A673 (cell line): Measurements from ENCODE around the gene TOB2. TPM values are rescaled to one million over a fixed set of nuclear protein-coding genes. Genes with fewer than 3 reads are reported as not detected.

Source experiments
- BruUV-seq: library from RNA; stranded (reverse); fragments of 400-500 nt; replicated peaks from 2 replicates; lab custom pipeline; 2021; lab: Mats Ljungman, UMichigan
- CTCF ChIA-PET: fragments of 300-600 bp; sonication (Branson Sonifier 250); formaldehyde crosslinking; loops from one replicate; lab custom pipeline; 2022; ENCODE audit warnings: antibody characterized with exemption; lab: Charles Lee
- POLR2A ChIA-PET: fragments of 300-600 bp; sonication (Branson Sonifier 250); formaldehyde crosslinking; loops from one replicate; lab custom pipeline; 2022; ENCODE audit warnings: antibody characterized with exemption; ENCODE audit not compliant: low non-redundant PET; lab: Charles Lee
- DNase-seq: peaks from one replicate; pipeline ENCODE4 v3.0.0-alpha.2; 2015; ENCODE audit warnings: low spot score
- H3K27ac ChIP-seq: fragments of 200-600 bp; sonication (generic); 2 replicates; pipeline ENCODE4 v1.5.1; 2016; ENCODE audit warnings: mixed run types, low read depth, mild to moderate bottlenecking, mixed read lengths, antibody characterized with exemption, low read length; ENCODE audit not compliant: poor library complexity, severe bottlenecking
- H3K27me3 ChIP-seq: fragments of 200-600 bp; sonication (generic); replicated peaks from 2 replicates; pipeline ENCODE4 v1.6.1; 2017; ENCODE audit warnings: mixed run types, low read depth, mild to moderate bottlenecking, mixed read lengths, antibody characterized with exemption, low read length; ENCODE audit not compliant: insufficient read depth, poor library complexity
- H3K36me3 ChIP-seq: fragments of 200-600 bp; sonication (generic); 2 replicates; pipeline ENCODE4 v1.6.1; 2016; ENCODE audit warnings: mixed run types, mild to moderate bottlenecking, mixed read lengths, antibody characterized with exemption, low read length; ENCODE audit not compliant: insufficient read depth, poor library complexity, severe bottlenecking
- H3K4me1 ChIP-seq: fragments of 200-600 bp; sonication (generic); 2 replicates; pipeline ENCODE4 v1.6.1; 2017; ENCODE audit warnings: mixed run types, mild to moderate bottlenecking, mixed read lengths, antibody characterized with exemption, low read length; ENCODE audit not compliant: insufficient read depth, poor library complexity, severe bottlenecking
- H3K4me3 ChIP-seq: fragments of 200-600 bp; sonication (generic); 2 replicates; pipeline ENCODE4 v1.5.1; 2016; ENCODE audit warnings: low read depth, mixed run types, mild to moderate bottlenecking, mixed read lengths, low read length; ENCODE audit not compliant: poor library complexity, severe bottlenecking
- H3K9me3 ChIP-seq: fragments of 200-600 bp; sonication (generic); 2 replicates; pipeline ENCODE4 v1.6.1; 2016; ENCODE audit warnings: mixed run types, low read depth, mild to moderate bottlenecking, mixed read lengths, antibody characterized with exemption, low read length; ENCODE audit not compliant: poor library complexity, severe bottlenecking
- EZH2 ChIP-seq: fragments of 200-600 bp; sonication (generic); IDR thresholded peaks from 2 replicates; pipeline ENCODE4 v1.6.1; 2017; ENCODE audit warnings: borderline replicate concordance, low read depth, mild to moderate bottlenecking, mixed read lengths, antibody characterized with exemption, low read length; ENCODE audit not compliant: poor library complexity, severe bottlenecking
- intact Hi-C: fragments of 100-400 bp; cut with micrococcal nuclease; formaldehyde crosslinking; loops from one replicate; pipeline ENCODE4 v1.10.0; 2022; ENCODE audit not compliant: unreplicated experiment
- total RNA-seq: library from RNA; stranded (reverse); gene quantifications from 2 replicates; pipeline ENCODE4 v1.2.3, GENCODE V29; 2021
- TF ChIP-seq, protein P1 (sequence below): fragments of 300-800, 200-600 bp; sonication (generic); conservative IDR thresholded peaks from 2 replicates; pipeline ENCODE4 v1.5.1; 2017; ENCODE audit warnings: low read depth, mild to moderate bottlenecking, antibody characterized with exemption, low read length, moderate library complexity, mixed read lengths

Gene TOB2
- total RNA-seq, 1 experiment from 2014 or later = 53.8 TPM

DNA sequence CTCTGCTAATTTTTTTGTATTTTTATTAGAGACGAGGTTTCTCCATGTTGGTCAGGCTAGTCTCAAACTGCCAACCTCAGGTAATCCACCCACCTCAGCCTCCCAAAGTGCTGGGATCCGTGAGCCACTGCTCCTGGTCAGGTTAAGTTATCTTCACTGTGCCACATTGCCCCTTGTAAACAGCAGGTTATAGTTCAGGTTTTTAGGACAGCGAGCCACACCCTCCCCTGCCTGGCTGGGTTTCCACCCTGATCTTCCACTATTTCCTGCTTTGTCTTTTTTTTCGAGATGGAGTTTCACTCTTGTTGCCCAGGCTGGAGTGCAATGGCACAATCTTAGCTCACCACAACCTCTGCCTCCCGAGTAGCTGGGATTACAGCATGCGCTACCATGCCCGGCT is 38.4 kb upstream of the TOB2 start:
- POLR2A ChIA-PET = no interaction called here
- Histone ChIP-seq H3K9me3 (no peaks in the 10 kb centered on the region), H3K4me1 (peaks cover 7% of the 10 kb centered on the region), H3K27me3 (no peaks in the 10 kb centered on the region), H3K36me3 (peaks cover 3% of the 10 kb centered on the region), H3K27ac (no peak overlapping the region), H3K4me3 (no peak overlapping the region)
- BruUV-seq = no TSS peak
- intact Hi-C loops = no loop called here
- no peak for DNase-seq
- TF ChIP-seq, protein P1, sequence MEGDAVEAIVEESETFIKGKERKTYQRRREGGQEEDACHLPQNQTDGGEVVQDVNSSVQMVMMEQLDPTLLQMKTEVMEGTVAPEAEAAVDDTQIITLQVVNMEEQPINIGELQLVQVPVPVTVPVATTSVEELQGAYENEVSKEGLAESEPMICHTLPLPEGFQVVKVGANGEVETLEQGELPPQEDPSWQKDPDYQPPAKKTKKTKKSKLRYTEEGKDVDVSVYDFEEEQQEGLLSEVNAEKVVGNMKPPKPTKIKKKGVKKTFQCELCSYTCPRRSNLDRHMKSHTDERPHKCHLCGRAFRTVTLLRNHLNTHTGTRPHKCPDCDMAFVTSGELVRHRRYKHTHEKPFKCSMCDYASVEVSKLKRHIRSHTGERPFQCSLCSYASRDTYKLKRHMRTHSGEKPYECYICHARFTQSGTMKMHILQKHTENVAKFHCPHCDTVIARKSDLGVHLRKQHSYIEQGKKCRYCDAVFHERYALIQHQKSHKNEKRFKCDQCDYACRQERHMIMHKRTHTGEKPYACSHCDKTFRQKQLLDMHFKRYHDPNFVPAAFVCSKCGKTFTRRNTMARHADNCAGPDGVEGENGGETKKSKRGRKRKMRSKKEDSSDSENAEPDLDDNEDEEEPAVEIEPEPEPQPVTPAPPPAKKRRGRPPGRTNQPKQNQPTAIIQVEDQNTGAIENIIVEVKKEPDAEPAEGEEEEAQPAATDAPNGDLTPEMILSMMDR = no peak
- TF ChIP-seq EZH2 = no peak
- CTCF ChIA-PET = no interaction called here

DNA sequence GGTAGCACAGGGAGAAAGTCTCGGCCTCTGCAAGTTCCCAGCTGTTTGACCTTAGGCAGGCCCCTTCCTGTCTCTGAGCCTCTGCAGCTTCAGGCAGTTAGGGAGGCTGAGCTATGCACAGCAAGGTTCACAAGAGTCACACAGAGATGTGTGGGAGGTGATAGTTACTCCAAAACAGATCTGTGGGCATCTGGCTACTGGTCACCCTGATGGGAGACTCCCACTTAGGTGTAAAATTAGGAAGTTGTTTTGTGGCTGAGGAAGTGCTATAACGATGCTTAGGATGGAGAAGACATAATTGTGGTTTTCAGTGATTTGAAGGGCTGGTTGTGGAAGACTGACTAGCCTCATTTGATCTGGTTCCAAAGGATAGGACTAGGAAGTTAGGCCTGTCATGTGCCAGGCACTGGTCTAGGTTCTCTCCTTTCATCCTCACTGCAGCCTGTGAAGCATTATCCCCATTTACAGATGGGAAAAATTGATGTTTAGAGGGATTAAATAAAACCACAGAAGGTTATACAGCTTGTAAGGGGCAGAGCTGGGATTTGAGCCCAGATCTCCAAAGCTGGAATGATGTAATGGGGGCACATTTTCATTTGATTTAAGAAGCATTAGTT is 35.8 kb upstream of the TOB2 start:
- DNase-seq = no peak
- Histone ChIP-seq H3K27ac (no peak overlapping the region), H3K36me3 (no peaks in the 10 kb centered on the region), H3K4me1 (peaks cover 16% of the 10 kb centered on the region), H3K27me3 (no peaks in the 10 kb centered on the region), H3K4me3 (no peak overlapping the region), H3K9me3 (no peaks in the 10 kb centered on the region)
- ChIA-PET CTCF (no interaction called here), POLR2A (no interaction called here)
- TF ChIP-seq, protein P1 = no peak
- no peak for TF ChIP-seq EZH2
- intact Hi-C loops = no loop called here
- no TSS peak for BruUV-seq

DNA sequence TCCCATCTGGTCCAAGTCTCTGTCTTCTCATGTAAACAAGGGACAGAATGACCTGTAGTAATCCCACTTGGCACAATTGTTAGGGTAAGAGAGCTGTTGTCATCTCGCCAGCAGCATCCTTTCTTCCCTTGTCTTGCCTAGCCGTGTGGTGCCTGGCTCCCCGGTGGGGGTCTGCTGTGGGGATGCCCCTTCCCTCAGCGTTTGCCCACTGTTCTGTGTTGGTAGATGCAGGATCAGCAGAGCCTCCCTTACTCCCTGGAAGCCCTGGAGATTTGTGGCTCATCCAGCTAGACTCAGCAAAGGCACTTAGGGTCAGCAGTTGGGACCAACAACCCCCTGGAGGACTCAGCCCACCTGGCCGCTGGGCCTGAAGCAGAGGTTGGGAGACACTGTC is 35.3 kb upstream of the TOB2 start:
- H3K4me3 ChIP-seq = no peak overlapping the region
- H3K9me3 ChIP-seq = no peaks in the 10 kb centered on the region
- intact Hi-C loops = no loop called here
- CTCF ChIA-PET = no interaction called here
- no TSS peak for BruUV-seq
- POLR2A ChIA-PET = no interaction called here
- H3K36me3 ChIP-seq = no peaks in the 10 kb centered on the region
- no peaks in the 10 kb centered on the region for H3K27me3 ChIP-seq
- TF ChIP-seq, protein P1 = no peak
- no peak for TF ChIP-seq EZH2
- peaks cover 16% of the 10 kb centered on the region for H3K4me1 ChIP-seq
- no peak for DNase-seq
- no peak overlapping the region for H3K27ac ChIP-seq
